Duodenal mucosa (tissue), 2 donors: ENCODE measurements around the gene REPIN1.

Source experiments
- H3K27ac ChIP-seq: one replicate; pipeline ENCODE4 v1.7.0; 2013; ENCODE audit warnings: low read depth, low read length
- H3K27me3 ChIP-seq, 2 donors: one replicate each; pipeline ENCODE4 v1.7.0; 2013; ENCODE audit warnings: low read length in 2 of 2, control low read depth in 1 of 2; ENCODE audit not compliant: insufficient read depth in 2 of 2, control insufficient read depth in 1 of 2
- H3K36me3 ChIP-seq, 2 donors: one replicate each; pipeline ENCODE4 v1.7.0; 2013; ENCODE audit warnings: low read length in 2 of 2, control low read depth in 1 of 2; ENCODE audit not compliant: insufficient read depth in 2 of 2, control insufficient read depth in 1 of 2
- H3K4me1 ChIP-seq, 2 donors: one replicate each; pipeline ENCODE4 v1.7.0; 2013; ENCODE audit warnings: low read length in 2 of 2, control low read depth in 1 of 2; ENCODE audit not compliant: insufficient read depth in 2 of 2, control insufficient read depth in 1 of 2
- H3K4me3 ChIP-seq, 2 donors: one replicate each; pipeline ENCODE4 v1.7.0; 2013; ENCODE audit warnings: low read length in 2 of 2, low read depth in 1 of 2
- H3K9ac ChIP-seq, 2 donors: one replicate each; pipeline ENCODE4 v1.7.0; 2013; ENCODE audit warnings: low read length in 2 of 2, low read depth in 1 of 2
- H3K9me3 ChIP-seq, 2 donors: one replicate each; pipeline ENCODE4 v1.7.0; 2013; ENCODE audit warnings: low read length in 2 of 2, control low read depth in 1 of 2; ENCODE audit not compliant: control insufficient read depth in 1 of 2

Gene REPIN1

DNA sequence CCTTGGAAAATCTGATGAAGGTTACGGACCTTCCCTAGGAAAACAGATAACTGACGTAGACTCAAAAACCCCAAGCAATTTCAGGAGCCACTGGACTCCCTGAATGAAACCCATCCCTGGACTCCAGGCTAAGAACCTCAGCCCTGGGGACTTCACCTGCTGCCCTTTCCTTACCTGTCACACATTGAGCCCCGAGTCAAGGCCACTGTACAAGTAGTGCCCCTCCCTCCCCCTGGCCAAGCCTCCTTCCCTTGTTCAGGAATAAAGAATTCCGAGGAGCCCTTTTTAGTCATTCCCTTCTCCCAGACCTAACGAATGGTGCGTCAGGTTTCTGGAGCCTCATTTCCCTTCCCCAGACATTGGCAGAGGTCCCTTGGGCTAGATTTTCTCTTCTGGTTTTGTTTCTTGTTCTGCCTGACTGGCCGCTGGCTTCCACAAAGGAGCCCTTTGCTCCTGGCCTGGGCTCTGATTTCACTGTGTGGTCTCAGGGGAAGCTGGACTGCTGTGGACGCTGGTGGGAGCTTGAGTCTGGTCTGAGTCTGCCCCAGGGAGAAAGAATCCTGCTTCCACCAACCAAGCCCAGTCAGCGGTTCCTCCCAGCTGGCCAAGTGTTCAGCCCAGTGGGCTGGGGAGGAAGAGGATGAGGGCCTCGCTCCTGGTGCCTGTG is 42.2 kb downstream of the REPIN1 start:
- H3K27ac ChIP-seq = no peak overlapping the region

DNA sequence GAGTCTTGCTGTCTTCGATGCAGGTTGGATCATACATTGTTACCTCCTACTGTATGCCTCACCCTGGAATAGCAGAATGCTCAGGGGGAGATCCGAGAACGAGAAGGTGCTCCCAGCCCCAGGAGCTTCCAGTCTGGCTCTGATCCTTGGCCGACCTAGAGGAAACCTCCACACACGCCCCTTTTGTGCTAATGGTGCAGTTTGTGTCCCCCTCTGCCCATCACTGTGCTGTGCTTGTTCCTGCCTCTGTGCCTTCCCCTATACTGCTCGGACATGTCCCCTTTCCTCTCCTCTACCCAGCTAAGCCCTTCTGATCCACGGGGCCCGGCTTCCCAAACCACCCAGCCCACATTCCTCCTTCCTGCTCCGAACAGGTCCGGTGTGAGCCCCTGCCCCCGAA is 43.0 kb downstream of the REPIN1 start:
- Histone ChIP-seq H3K4me3 (no peak overlapping the region), H3K9ac (no peak overlapping the region), H3K9me3 (no peaks in the 10 kb centered on the region), H3K27ac (no peak overlapping the region), H3K4me1 (peaks cover 7 to 8% of the 10 kb centered on the region in 2 donors), H3K36me3 (peaks cover 0 to 20% of the 10 kb centered on the region in 2 donors), H3K27me3 (no peaks in the 10 kb centered on the region)

More for the DNA sequence above, 42.2 kb downstream of the REPIN1 start:
- no peaks in the 10 kb centered on the region for H3K27me3 ChIP-seq
- H3K4me1 ChIP-seq = peaks cover 15 to 16% of the 10 kb centered on the region in 2 donors
- H3K9ac ChIP-seq = no peak overlapping the region
- no peaks in the 10 kb centered on the region for H3K9me3 ChIP-seq
- H3K4me3 ChIP-seq = no peak overlapping the region
- peaks cover 0 to 20% of the 10 kb centered on the region in 2 donors for H3K36me3 ChIP-seq

DNA sequence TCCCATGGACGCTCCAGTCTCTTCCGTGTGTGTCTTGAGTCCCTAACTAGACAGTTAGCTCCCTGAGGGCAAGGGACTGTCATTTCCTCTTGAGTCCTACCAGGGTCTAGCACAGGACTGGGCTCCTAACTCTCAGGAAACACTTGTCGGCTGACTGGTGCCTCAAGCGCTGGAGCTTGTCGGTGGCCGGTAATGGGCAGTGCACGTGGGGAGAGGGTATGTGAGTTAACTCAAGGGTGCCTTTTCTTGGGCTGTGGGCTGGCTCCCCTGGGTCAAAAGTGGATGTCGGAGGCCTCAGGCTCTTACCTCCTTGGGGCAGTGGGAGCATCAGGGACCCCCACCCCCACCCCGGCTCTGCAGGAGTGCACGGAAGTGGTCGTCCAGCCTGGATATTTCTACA is 43.4 kb downstream of the REPIN1 start:
- H3K36me3 ChIP-seq = peaks cover 0 to 20% of the 10 kb centered on the region in 2 donors
- no peak overlapping the region for H3K4me3 ChIP-seq
- H3K9me3 ChIP-seq = no peaks in the 10 kb centered on the region
- H3K27ac ChIP-seq = no peak overlapping the region
- no peaks in the 10 kb centered on the region for H3K27me3 ChIP-seq
- H3K4me1 ChIP-seq = peaks cover 3 to 4% of the 10 kb centered on the region in 2 donors
- no peak overlapping the region for H3K9ac ChIP-seq

DNA sequence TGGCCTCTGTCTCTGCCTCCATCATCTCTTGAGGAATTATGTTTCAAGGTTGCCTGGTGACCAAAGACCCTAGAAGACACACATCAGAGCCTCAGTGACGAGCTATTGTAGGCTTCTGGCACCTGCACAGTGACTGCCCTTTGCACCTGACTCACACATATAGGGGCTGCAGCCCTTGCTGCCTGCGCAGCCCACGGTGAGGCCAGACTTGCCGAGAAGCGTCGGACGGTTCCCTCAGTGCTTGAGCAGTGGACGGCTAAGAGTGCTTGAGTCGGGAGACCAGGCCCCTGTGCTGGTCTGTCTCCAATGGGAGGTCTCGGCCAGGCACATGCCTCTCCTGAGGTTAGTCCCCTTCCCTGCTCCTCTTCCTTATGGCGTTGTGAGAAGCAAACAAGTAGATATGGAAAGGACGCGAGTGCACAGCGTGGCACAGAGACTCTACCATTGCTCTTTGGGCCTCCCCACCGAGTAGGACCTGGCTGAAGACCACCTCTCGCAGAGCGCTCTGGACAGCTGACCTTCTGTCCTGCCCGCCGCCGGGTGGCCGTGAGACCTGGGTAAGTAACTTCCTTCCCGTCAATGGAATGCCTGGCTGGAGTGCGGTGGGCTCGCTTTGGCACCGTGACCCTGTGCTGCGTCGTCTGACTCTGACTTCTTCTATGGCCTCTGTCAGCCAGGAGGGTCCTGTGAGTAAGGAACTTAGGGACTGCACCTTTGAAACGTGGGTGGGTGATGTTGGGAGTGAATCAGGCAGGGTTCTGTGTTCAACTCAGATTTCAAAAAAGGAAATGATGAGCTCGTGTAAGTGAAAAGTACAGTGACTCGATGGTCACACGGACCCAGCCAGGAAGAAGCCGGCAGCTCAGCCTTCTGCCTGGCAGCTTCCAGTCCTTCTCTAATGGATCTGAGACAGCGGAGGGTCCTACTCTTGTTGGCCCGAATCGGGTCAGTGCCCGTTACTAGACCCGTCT is 44.2 kb downstream of the REPIN1 start:
- H3K9me3 ChIP-seq = no peaks in the 10 kb centered on the region
- H3K36me3 ChIP-seq = peaks cover 0 to 20% of the 10 kb centered on the region in 2 donors
- H3K27me3 ChIP-seq = no peaks in the 10 kb centered on the region
- no peak overlapping the region for H3K4me3 ChIP-seq
- no peak overlapping the region for H3K27ac ChIP-seq
- no peak overlapping the region for H3K9ac ChIP-seq
- H3K4me1 ChIP-seq = no peaks in the 10 kb centered on the region

DNA sequence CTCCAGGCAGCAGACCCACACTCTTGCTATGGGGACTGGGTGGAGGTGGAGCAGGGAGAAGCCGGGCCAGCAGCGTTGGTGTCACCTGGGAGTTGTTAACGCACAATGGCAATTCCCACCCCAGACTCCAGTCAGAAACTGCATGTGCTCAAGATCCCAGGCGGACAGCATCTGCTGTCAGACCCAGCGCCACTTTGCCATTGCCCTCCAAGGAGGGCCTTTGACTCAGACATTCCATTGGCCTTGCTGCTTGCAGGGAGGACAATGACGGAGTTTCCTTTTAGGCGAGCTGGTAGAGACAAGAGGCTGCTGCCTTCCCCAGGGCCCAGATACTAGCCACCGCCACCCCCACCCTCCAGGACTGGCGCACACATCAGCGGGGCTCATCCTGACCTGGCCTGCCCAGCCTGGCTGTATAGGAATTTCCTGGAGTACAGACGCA is 45.0 kb downstream of the REPIN1 start:
- H3K27ac ChIP-seq = no peak overlapping the region
- no peaks in the 10 kb centered on the region for H3K27me3 ChIP-seq
- H3K9me3 ChIP-seq = no peaks in the 10 kb centered on the region
- H3K4me1 ChIP-seq = no peaks in the 10 kb centered on the region
- no peak overlapping the region for H3K9ac ChIP-seq
- H3K36me3 ChIP-seq = peaks cover 0 to 20% of the 10 kb centered on the region in 2 donors
- no peak overlapping the region for H3K4me3 ChIP-seq

DNA sequence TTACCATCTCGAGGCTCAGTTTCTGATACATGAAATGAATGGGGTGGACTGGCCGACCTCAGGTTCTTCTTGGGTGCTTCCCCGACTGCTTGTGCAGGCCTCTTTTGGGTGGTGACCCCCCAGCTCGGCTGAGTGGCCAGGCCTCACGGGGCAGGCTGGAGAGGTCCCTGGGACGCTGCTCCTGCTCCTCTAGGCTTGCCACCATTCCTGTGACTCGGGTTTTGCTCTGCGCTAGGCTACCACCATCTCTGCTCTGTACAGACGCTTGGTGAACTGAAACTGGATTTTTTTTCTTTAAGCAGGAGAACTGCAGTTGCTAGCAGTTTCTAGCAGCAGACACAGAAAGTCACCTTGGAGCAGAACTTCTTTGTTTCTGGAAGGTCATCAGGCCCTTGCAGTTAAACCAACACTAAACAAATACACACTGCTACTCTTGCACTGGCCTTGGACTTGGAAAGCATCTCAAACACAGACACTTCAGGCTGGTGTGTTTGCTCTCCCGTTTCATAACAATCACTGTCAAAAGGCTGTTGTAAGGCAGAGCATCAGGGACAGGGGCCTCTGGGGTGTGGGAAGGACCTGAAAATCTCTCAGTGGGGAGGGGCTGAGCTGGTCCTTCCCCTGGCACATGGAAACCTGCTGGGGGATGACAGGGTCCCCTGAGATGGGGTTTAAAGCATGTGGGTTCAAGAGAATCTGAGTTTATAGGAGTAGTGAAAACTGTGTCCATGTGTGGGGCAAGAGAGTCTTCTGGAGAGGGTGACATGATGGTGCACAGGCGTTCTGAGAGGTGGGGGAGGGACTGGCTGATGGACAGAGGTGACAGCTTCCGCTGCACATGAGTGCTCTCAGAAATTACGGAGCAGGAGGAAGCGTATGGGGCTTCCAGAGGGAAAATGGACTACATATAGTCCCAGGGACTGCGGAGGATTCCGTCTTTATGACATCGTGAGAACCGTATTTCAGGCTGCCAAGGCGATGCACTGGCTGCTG is 46.8 kb downstream of the REPIN1 start:
- Histone ChIP-seq H3K4me3 (no peak overlapping the region), H3K4me1 (no peaks in the 10 kb centered on the region), H3K27ac (peak overlapping the region; percentile 3), H3K9ac (no peak overlapping the region), H3K9me3 (no peaks in the 10 kb centered on the region), H3K36me3 (peaks cover 0 to 11% of the 10 kb centered on the region in 2 donors), H3K27me3 (no peaks in the 10 kb centered on the region)

DNA sequence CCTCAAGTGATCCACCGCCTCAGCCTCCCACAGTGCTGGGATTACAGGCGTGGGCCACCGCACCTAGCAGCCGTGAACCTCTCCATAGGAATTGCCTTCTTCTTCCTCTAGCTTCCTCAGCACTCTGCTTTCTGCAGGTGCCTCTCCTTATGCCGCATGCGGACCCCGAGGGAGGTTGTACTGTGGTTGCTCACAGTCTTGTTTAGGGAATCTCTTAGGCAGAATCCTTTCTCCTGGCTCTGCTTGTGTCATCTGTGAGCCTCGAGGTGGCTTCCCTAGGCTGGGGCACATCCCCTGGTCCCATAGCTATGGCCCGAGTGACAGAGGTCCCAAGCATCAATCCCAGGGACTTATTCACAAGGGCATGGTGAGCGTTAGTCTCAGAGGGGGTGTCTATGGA is 48.6 kb downstream of the REPIN1 start:
- H3K9me3 ChIP-seq = no peaks in the 10 kb centered on the region
- no peak overlapping the region for H3K4me3 ChIP-seq
- H3K4me1 ChIP-seq = peaks cover 4 to 5% of the 10 kb centered on the region in 2 donors
- H3K27ac ChIP-seq = no peak overlapping the region
- H3K9ac ChIP-seq = no peak overlapping the region
- H3K27me3 ChIP-seq = no peaks in the 10 kb centered on the region
- H3K36me3 ChIP-seq = no peaks in the 10 kb centered on the region

DNA sequence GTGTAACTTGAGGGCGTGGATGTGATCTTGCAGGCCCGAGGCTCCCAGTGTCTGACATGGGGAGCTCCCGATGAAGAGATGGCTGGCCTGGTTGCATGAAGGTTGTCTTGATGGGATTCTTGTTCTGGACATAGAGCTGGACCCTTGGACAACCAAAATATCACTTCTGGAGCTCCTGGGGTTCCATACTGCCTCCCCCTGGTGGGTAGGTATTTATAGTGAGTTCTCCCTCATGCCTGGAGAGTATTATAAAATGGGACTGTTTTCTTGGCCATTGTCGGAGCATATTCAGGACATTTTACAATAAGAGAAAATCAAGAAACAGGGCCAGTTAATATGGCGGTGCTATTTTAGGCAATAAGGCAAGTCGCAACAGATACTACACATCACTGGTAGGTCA is 49.2 kb downstream of the REPIN1 start:
- H3K9me3 ChIP-seq = no peaks in the 10 kb centered on the region
- H3K36me3 ChIP-seq = no peaks in the 10 kb centered on the region
- H3K27ac ChIP-seq = no peak overlapping the region
- H3K4me1 ChIP-seq = peaks cover 4 to 5% of the 10 kb centered on the region in 2 donors
- no peaks in the 10 kb centered on the region for H3K27me3 ChIP-seq
- H3K4me3 ChIP-seq = no peak overlapping the region
- H3K9ac ChIP-seq = no peak overlapping the region

DNA sequence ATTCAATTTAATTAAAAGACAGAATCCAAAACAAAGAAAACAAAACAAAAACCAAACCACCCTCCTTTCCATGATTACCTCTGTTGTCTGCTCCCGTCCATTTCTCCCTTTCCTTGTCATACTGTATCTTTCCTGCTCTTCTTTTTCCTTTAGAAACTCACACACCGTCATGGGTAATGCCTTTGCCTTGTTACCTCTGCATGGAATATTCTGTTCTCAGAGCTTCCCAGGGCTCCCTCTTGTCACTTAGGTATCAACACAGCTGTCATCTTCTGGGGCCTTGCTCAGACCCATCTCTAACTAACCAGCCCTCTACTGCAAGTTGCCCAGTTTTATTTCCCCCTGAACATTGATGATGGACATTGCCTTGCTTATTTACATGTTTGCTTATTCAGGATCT is 51.6 kb downstream of the REPIN1 start:
- Histone ChIP-seq H3K36me3 (no peaks in the 10 kb centered on the region), H3K9me3 (no peaks in the 10 kb centered on the region), H3K9ac (no peak overlapping the region), H3K4me3 (no peak overlapping the region), H3K27ac (no peak overlapping the region), H3K27me3 (no peaks in the 10 kb centered on the region), H3K4me1 (peaks cover 4 to 5% of the 10 kb centered on the region in 2 donors)
